ENCODE results near the gene TIMM29. TPM values are rescaled to one million over a fixed set of nuclear protein-coding genes. Genes with fewer than 3 reads are reported as not detected.

Gene TIMM29
- total and polyA plus RNA-seq, 9 donors = 13.8 to 22.4 (median 19.0) TPM

GRCh38 chr19:10965398-10965797 lies 36.8 kb downstream of the TIMM29 start:
- peaks cover 6% of the 10 kb centered on the region for H3K4me1 ChIP-seq (ENCODE audit: insufficient read depth)
- H3K27me3 ChIP-seq = no peaks in the 10 kb centered on the region
- H3K4me3 ChIP-seq = no peak overlapping the region
- TF ChIP-seq, protein P1, sequence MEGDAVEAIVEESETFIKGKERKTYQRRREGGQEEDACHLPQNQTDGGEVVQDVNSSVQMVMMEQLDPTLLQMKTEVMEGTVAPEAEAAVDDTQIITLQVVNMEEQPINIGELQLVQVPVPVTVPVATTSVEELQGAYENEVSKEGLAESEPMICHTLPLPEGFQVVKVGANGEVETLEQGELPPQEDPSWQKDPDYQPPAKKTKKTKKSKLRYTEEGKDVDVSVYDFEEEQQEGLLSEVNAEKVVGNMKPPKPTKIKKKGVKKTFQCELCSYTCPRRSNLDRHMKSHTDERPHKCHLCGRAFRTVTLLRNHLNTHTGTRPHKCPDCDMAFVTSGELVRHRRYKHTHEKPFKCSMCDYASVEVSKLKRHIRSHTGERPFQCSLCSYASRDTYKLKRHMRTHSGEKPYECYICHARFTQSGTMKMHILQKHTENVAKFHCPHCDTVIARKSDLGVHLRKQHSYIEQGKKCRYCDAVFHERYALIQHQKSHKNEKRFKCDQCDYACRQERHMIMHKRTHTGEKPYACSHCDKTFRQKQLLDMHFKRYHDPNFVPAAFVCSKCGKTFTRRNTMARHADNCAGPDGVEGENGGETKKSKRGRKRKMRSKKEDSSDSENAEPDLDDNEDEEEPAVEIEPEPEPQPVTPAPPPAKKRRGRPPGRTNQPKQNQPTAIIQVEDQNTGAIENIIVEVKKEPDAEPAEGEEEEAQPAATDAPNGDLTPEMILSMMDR (IDR thresholded peaks at IDR 0.05) = no peak
- no peak for TF ChIP-seq EP300 (IDR thresholded peaks at IDR 0.05)
- no peak for TF ChIP-seq POLR2A (IDR thresholded peaks at IDR 0.05)
- no peaks in the 10 kb centered on the region for H3K36me3 ChIP-seq
- DNase-seq = no peak
- WGBS, 3 donors = 78 to 79% (median 78%) methylated on average over 6 of the region's 6 CpGs
- intact Hi-C loops (cut with DNase I) = no loop called here
- no peak overlapping the region for H3K27ac ChIP-seq
- H3K9me3 ChIP-seq = no peaks in the 10 kb centered on the region

GRCh38 chr19:10966809-10967208 lies 38.2 kb downstream of the TIMM29 start:
- H3K4me3 ChIP-seq = no peak overlapping the region
- H3K4me1 ChIP-seq (ENCODE audit: insufficient read depth) = peaks cover 6% of the 10 kb centered on the region
- no peak for DNase-seq
- intact Hi-C loops (cut with DNase I) = no loop called here
- TF ChIP-seq, protein P1 (IDR thresholded peaks at IDR 0.05) = no peak
- no peak for TF ChIP-seq POLR2A (IDR thresholded peaks at IDR 0.05)
- no peak for TF ChIP-seq EP300 (IDR thresholded peaks at IDR 0.05)
- H3K27me3 ChIP-seq = no peaks in the 10 kb centered on the region
- no peaks in the 10 kb centered on the region for H3K9me3 ChIP-seq
- no peaks in the 10 kb centered on the region for H3K36me3 ChIP-seq
- H3K27ac ChIP-seq = no peak overlapping the region
- WGBS, 3 donors = 58 to 69% (median 60%) methylated on average over 8 of the region's 8 CpGs

- TF ChIP-seq POLR2A (IDR thresholded peaks at IDR 0.05) = no peak
- no peak for TF ChIP-seq EP300 (IDR thresholded peaks at IDR 0.05)
- TF ChIP-seq, protein P1 (IDR thresholded peaks at IDR 0.05) = no peak
- Histone ChIP-seq H3K36me3 (no peaks in the 10 kb centered on the region), H3K4me3 (no peak overlapping the region), H3K9me3 (no peaks in the 10 kb centered on the region), H3K27ac (no peak overlapping the region), H3K4me1 (ENCODE audit: insufficient read depth) (no peaks in the 10 kb centered on the region), H3K27me3 (no peaks in the 10 kb centered on the region)
- DNase-seq = no peak
- WGBS, 3 donors = 69 to 72% (median 71%) methylated on average over 10 of the region's 10 CpGs
- intact Hi-C loops (cut with DNase I) = no loop called here
These were observed 40.0 kb downstream of the TIMM29 start for GRCh38 chr19:10968527-10969135.

GRCh38 chr19:10971107-10971726 lies 42.6 kb downstream of the TIMM29 start:
- intact Hi-C loops (cut with DNase I) = no loop called here
- no peak overlapping the region for H3K27ac ChIP-seq
- H3K4me3 ChIP-seq = no peak overlapping the region
- TF ChIP-seq, protein P1 (IDR thresholded peaks at IDR 0.05) = no peak
- TF ChIP-seq POLR2A (IDR thresholded peaks at IDR 0.05) (no peak), EP300 (IDR thresholded peaks at IDR 0.05) (no peak)
- H3K9me3 ChIP-seq = no peaks in the 10 kb centered on the region
- DNase-seq = no peak
- WGBS, 3 donors = 92 to 96% (median 93%) methylated on average over 8 of the region's 8 CpGs
- peaks cover 14% of the 10 kb centered on the region for H3K4me1 ChIP-seq (ENCODE audit: insufficient read depth)
- no peaks in the 10 kb centered on the region for H3K36me3 ChIP-seq
- H3K27me3 ChIP-seq = no peaks in the 10 kb centered on the region
